ENCODE data around the gene LPCAT2. TPM values are rescaled to one million over a fixed set of nuclear protein-coding genes. Genes with fewer than 3 reads are reported as not detected.

LPCAT2 gene, protein sequence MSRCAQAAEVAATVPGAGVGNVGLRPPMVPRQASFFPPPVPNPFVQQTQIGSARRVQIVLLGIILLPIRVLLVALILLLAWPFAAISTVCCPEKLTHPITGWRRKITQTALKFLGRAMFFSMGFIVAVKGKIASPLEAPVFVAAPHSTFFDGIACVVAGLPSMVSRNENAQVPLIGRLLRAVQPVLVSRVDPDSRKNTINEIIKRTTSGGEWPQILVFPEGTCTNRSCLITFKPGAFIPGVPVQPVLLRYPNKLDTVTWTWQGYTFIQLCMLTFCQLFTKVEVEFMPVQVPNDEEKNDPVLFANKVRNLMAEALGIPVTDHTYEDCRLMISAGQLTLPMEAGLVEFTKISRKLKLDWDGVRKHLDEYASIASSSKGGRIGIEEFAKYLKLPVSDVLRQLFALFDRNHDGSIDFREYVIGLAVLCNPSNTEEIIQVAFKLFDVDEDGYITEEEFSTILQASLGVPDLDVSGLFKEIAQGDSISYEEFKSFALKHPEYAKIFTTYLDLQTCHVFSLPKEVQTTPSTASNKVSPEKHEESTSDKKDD
- 10 to 100 TPM; 14.6 to 24.2 (median 18.2) TPM for polyA plus RNA-seq (ENCODE audit: insufficient read depth in 1 of 5, insufficient read length in 5 of 5, low replicate concordance in 1 of 5)
- long read RNA-seq, donor 1, partial matches to known transcripts: 0 of 1 reads
- long read RNA-seq, donor 1, other reads (novel, unspliced or antisense): 0 of 1 reads
- long read RNA-seq, donor 2, full-length matches to known transcripts: 2 of 2 reads
- long read RNA-seq, donor 2, partial matches to known transcripts: 0 of 2 reads
- long read RNA-seq, donor 2, other reads (novel, unspliced or antisense): 0 of 2 reads
- long read RNA-seq, donor 3, full-length matches to known transcripts: 4 of 4 reads
- long read RNA-seq, donor 3, partial matches to known transcripts: 0 of 4 reads
- long read RNA-seq, donor 3, other reads (novel, unspliced or antisense): 0 of 4 reads
- long read RNA-seq, donor 4, full-length matches to known transcripts: 2 of 2 reads
- long read RNA-seq, donor 4, partial matches to known transcripts: 0 of 2 reads
- long read RNA-seq, donor 4, other reads (novel, unspliced or antisense): 0 of 2 reads
- long read RNA-seq, donor 5, full-length matches to known transcripts: 3 of 3 reads
- long read RNA-seq, donor 5, partial matches to known transcripts: 0 of 3 reads
- long read RNA-seq, donor 5, other reads (novel, unspliced or antisense): 0 of 3 reads
- long read RNA-seq, donor 6, full-length matches to known transcripts: 1 of 1 reads
- long read RNA-seq, donor 6, partial matches to known transcripts: 0 of 1 reads
- long read RNA-seq, donor 6, other reads (novel, unspliced or antisense): 0 of 1 reads
- long read RNA-seq, donor 7, full-length matches to known transcripts: 1 of 7 reads
- long read RNA-seq, donor 7, partial matches to known transcripts: 6 of 7 reads
- long read RNA-seq, donor 7, other reads (novel, unspliced or antisense): 0 of 7 reads
- long read RNA-seq, donor 8, full-length matches to known transcripts: 4 of 4 reads
- long read RNA-seq, donor 8, partial matches to known transcripts: 0 of 4 reads
- long read RNA-seq, donor 8, other reads (novel, unspliced or antisense): 0 of 4 reads

DNA sequence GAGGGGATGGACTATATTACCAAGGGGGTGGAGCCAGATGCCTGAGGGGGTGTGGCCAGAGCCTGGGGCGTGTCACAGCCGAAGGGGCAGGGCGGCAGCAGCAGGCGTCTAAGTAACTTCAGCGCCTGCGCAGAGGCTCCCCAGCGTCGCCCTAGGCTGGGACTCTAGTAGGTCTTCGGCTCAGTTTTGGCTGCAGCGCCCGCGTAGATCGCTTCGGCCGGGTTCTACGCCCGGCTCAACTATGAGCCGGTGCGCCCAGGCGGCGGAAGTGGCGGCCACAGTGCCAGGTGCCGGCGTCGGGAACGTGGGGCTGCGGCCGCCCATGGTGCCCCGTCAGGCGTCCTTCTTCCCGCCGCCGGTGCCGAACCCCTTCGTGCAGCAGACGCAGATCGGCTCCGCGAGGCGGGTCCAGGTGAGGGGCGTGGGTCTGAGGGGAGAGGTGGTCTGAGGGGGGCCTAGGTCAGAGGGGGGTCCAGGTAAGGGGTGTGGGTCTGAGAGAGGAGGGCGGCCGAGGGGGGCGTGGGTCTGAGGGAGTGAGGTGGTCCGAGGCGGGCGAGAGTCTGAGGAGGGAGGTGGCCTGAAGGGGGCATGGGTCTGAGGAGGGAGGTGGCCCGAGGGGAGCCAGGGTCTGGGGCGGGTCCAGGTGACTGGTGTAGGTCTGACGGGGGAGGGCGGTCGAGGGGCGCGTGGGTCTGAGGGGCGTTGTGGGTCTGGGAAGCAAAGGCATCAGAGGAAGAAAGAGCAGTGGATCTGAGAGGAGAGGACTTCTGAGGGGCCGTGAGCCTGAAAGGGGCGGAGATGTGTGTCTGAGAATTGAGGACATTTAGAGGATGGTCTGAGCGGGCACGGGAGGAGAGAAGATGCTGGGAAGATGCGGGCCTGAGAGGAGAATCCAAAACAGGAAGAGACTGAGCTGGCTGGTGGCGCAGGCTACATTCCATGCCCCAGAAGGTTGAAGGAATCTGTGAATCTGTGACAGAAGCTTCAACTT, at the start of gene LPCAT2:
Gene LPCAT2, plus strand, starts transcription at position 132 of the 991 bp plus-strand sequence. Its CDS starts 110 bp downstream, at position 242.
- peak; percentile 78 to 80 for DNase-seq

DNA sequence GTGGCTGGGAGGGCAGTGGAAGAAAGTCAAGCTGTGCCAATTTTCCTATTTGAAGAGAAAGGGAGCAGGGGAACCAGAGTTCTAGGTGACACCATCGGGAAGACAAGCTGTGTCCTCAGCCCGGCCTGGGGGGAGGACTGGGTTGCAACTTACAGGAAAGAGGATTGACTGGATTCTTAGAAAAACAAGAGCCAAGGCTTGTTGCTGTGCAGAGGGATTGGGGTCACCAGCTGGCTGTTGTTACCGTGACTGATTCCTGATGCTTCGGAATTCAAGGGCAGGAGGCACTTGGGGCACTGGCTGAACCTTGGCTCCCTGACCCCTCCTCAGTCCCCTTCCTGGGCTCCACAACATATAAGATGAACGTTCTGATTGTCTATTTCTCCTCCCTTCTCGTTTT, 46.6 kb upstream of the LPCAT2 start:
- DNase-seq: no peak

DNA sequence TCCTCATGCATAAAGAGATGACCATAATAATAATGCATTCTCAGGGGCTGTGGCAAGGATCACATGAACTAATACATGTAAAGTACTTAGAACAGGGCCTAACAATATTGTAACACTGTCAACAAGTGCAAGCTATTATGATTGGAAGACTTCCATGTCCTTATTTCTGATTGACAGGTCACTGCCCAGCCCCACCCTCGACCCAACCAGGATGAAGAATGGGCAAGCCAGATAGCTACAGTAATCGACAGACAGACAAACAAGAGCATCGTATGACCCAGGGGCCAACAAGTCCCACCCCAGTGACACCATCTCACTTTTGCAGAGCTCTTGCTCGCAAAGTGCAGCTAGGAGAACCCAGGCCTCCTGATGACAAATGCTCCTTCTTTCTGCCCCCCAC, 44.5 kb upstream of the LPCAT2 start:
- no peak for DNase-seq

DNA sequence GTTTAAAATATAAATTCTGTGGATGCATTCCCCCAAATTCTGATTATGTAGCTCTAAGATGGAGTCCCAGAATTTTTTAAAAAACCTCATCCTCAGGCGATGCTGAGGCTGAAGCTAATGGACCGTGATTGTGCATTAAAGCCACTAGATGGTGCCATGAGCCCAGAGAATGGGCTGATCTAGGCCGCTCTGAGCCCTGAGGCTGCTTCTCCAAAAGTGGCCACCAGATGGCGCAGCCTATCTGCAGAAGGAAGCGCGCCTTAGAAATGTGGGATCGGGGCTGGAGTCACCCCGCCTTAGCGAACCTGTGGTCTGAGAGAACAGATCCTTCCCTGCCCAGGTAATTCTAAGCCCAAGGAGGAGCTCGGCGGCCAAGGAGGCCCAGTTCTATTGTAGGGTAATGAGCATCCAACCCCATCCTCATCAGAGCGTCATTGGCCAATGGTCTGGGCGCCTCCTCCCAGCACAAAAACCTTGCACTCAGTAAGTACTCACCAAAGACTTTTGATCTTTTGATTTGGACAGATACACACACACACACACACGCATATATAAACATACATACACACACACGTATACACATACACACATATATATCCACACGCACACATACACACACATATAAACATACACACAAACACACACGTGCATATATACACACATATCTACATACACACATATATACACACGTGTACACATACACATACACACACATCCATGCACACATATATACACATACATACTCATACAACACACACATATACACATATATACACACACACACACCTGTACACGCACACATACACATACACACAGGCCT, 43.6 kb upstream of the LPCAT2 start:
- DNase-seq: peak; percentile 79 to 91

DNA sequence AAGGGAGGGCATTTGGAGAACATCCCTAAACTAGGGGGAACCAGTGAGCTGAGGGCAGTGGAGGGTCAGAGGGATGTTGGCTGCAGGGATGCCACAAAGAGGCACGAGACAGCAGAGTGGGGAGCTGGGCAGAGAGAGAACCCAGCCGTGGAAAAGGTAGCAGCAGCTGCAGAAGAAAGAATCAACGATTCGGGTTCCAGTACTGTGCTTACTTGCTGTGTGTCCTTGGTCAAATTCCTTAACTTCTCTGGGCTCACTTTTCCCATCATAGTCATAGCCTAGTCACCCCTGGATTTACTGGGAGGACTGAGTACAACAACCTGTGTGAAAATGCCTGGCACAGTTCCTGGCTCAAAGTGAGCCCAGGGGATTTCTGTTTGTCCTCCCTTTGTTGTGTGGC, 42.7 kb upstream of the LPCAT2 start:
- DNase-seq: no peak

DNA sequence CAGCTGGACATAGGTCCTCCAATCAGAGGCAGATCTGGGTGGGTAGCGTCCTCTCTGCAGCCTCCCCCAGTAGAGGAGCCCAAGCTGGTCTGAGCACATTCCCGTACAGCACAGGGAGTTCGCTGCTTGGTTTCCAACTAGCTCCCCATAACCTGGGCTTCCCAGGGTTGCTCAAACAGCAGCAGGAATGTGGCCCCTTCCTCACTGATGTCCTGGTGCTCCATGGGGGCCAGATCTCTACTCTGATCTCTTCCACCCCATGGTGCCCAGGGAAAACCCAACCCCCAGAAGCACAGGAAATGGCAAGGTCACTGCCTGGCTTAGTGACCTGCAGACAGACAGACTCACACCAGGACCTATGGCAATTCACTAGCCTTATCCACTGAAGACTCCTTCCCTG, 41.0 kb upstream of the LPCAT2 start:
- DNase-seq: no peak

DNA sequence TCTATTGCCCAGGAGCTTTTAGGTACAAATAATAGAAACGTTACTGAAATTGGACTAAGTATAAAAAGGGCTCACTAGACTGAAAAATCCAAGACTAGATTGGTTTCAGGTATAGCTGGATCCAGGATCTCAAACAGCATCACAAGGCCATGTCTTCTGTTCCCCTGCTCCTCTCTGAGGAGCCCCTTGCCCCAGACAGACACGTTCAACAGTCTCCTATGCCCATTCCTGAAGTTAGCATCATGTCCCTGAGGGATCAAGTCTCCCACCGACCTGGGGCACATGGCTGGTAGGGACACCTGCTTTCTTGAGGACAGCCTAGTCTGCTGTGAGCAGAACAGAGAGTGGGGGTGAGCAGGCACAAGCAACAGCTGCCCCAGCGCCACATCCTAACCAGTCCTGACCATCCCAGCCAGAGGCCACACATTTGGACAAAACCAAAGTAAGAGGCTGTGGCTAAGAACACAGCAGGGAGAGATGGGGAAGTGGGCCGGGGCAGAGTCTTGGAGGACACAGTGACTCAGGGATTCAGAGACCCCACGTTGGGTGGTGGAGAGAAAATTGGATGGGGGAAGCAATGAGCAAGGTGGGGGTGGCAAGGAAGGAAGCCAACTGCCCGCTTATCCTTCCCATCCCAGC, 40.4 kb upstream of the LPCAT2 start:
- DNase-seq: no peak

DNA sequence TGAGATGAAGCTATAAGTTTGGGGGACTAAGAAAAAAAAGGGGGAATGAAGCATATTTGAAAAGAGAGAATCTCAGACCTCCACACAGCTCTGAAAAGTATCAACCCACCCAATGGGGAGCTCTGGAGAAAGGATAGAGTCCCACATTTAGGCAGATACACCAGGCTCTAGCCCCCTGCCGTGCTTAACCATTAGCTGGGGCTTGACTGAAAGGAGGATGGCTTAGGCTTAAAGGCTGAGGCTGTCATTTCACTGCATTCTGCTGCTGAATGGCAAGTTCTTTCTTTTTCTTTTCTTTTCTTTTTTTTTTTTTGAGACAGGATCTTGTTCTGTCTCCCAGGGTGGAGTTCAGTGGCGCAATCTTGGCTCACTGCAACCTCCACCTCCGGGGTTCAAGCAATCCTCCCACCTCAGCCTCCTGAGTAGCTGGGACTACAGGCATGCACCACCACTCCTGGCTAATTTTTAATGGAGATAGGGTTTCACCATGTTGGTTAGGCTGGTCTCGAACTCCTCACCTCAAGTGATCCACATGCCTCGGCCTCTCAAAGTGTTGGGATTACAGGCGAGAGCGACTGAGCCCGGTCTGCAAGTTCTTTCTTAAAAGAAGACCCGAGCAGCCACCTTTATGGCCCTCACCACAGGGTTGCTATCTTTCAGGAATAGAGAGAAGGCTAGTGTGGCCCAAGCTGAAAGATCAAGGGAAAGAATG, 38.9 kb upstream of the LPCAT2 start:
- no peak for DNase-seq

DNA sequence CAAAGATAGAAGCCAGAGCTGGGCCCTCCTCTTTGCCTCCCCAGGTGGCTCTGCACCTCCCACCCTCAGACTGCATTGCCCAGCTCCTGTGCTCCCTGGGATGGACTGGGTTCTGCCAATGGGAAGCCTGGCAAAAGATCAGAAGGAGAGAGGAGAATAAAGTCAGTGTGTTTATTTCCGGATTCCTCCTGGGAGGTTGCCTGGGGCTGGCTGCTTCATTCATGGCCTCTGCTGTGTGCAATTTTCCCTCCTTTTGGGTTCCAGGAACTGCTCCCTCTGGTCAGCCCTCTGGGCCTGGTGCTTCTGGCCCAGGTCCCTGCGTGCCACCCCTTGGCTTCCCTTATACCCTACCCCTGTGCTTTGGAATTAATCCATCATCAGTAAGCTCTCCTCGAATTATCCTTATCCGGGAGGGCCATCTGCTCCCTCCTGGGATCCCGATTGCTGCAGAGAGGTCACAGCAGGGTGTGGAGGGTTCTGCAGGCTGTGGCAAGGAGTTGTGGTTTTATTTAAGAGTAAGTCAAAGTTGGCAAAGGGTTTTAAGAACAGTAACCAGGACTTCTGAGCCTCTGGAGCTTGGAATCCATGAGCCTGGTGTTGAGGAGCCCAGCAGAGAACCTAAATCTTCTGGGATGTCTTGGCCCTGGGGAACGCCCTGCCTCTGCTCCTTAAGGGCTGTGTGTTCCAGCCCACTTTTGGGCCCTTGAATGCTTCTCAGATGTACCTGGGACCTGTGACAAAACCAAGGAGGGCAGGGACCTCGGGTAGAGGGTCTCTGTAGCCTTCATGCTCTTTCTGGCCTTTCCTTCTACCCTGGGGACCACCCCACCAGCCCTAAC, 38.1 kb upstream of the LPCAT2 start:
- no peak for DNase-seq

DNA sequence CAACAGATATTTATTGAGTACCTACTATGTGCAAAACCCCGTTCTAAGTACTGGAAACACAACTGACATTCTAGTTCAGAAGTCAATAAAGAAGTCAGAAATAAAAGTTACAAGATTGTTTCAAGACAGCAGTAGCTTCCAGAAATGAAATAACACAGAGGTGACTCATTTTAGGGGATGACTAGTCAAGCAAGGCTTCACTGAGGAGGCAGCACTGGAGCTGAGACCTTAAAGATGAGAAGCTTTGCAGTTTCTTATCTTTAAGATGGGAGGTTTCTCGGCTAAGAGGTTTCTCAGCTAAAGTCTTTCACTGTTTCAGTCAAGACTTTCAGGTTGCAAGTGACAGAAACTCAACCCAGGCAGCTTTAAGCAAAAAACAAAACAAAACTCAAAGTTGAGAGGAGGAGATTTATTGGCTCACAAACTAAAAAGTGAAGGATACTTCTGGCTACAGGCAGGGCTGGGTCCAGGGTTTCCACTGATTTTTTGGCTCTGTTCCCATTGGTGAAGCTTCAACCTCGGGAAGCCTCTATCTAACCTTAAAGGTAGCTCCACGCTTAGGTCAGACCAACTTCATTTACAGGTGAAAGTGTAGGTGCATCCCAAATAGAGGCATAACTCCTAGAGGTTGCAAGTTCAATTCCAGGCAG, 37.3 kb upstream of the LPCAT2 start:
- no peak for DNase-seq

DNA sequence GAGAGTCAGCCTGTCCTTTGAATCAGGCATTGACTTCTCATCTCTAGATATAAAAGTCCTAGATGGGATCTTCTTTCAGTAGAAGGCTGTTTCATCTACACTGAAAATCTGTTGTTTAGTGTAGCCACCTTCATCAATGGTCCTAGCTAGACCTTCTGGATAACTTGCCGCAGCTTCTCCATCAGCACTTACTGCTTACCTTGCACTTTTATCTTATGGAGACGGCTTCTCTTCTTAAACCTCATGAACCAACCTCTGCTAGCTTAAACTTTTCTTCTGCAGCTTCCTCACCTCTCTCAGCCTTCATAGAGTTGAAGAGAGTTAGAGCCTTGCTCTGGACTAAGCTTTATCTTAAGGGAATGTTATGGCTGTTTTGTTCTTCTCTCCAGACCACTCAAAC, 35.3 kb upstream of the LPCAT2 start:
- DNase-seq: no peak

DNA sequence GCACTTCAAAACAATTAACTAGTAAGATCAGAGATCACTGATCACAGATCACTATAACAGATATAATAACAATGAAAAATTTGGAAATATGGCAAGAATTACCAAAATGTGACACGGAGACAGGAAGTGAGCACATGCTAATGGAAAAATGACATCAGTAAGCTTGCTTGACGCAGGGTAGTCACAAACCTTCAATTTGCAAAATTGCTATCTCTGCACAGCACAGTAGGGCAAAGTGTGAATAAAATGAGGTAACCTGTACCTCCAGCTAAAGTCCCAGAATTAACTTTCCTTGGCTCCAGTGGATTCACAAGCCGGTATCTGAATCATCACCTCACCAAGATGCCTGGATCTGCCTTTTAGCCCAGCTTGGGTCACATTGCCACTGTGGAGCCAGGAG, 34.1 kb upstream of the LPCAT2 start:
- no peak for DNase-seq

DNA sequence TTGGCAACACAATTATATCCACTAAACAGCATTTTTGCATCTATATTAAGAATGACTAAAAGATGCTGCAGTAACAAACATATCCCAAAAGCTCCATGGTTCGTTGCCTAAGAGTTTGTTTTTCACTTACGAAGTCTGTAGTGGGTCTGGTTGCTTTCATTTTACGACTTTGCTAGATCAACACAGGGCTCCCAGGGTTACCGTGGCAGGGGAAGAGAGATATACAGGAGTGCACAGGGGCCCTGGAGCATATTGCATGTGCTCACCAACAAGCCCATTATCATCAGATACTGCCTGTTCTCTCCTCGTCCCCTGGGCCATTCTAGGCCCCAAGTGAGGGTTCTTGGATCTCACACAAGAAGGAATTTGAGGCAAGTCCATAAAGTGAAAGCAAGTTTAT, 33.0 kb upstream of the LPCAT2 start:
- no peak for DNase-seq

DNA sequence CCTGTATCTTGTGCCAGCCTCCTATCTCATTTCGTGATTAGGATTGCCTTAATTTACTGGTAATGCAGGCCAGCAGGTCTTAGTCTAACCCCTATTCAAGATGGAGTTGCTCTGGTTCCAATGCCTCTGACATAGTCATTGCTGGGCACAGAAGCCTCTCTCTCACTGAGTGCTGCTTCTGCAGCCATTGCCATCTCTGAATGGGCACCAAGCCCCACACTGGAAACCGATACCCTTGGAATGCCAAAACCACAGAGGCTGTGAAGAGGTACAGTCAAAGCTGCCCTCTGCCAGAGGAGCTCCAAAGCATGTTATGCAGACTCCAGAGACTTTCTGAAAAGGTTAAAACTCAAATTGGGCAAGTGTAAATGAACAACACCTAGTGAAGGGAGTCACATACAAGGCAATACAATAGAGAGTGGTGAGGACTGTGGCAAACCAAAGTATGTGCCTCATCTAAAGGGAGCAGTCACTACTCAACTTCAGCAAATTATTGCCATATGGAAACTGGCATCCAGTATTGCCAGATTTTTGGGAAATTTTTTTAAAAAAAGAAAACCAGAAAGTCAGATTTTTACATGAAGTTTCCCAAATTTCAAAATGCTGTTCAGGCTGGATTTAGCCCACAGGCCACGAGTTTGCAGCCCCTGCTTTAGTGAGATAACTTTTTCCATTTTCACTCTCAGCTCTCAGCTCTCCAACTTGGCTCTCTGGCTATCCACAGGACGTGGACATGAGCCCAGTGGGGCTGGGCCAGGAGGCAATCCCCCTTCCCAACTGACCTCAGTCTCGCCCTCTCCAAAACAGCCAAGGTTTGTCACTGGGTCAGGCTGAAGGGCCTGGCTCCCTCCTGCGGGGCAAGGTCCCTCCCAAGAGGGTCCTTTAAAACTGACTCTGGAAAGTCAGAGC, 32.0 kb upstream of the LPCAT2 start:
- DNase-seq: no peak

DNA sequence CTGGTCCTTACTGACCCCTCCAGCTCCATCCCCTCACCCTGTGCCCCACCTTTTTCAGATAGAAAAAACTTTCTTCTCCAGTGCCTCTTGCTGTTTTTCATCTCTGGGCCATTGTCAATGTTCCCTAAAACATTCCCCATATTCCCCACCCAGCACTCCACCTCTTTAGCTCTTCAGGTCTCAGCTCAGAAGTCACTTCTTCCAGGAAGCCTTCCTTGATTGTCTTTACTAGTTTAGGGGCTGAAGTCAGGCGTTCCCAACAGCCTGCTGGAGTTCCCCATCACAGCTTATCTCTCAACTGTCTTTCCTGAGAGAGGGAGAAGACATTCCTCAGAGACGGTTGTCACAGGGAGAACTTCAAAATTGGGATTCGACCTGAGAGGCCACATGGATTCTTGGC, 31.1 kb upstream of the LPCAT2 start:
- DNase-seq: no peak
